Measurements from ENCODE around the gene MRTFA.

DNA sequence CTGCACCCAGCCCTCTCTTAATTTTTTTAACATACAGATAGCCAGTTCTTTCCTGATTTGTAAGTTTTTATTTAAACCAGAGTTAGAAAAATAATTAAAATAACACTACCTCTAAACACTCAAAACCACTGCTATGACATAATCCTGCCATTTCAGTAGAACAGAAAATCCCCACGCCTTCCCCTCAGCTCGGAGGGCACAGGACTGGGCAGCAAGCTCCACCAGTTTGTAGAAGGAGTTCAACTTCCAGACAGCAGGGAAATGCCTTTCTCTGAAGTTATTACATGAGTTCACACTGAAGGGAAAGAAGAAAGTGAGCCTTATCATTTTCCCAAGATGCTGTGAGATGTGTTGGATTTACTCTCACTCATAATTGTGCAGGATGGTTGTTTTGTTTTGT is 114.4 kb downstream of the MRTFA start:
- TF ChIP-seq, protein P1, sequence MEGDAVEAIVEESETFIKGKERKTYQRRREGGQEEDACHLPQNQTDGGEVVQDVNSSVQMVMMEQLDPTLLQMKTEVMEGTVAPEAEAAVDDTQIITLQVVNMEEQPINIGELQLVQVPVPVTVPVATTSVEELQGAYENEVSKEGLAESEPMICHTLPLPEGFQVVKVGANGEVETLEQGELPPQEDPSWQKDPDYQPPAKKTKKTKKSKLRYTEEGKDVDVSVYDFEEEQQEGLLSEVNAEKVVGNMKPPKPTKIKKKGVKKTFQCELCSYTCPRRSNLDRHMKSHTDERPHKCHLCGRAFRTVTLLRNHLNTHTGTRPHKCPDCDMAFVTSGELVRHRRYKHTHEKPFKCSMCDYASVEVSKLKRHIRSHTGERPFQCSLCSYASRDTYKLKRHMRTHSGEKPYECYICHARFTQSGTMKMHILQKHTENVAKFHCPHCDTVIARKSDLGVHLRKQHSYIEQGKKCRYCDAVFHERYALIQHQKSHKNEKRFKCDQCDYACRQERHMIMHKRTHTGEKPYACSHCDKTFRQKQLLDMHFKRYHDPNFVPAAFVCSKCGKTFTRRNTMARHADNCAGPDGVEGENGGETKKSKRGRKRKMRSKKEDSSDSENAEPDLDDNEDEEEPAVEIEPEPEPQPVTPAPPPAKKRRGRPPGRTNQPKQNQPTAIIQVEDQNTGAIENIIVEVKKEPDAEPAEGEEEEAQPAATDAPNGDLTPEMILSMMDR (IDR thresholded peaks at IDR 0.05), result no peak
- TF ChIP-seq POLR2A (IDR thresholded peaks at IDR 0.05) (no peak), POLR2AphosphoS5 (IDR thresholded peaks at IDR 0.05) (no peak)
